HEK293 (cell line): ENCODE measurements around the gene GMDS.

Experiments
- BCL11A ChIP-seq: fragments of 450-650 bp; formaldehyde crosslinking; IDR thresholded peaks from 2 replicates; pipeline ENCODE4 v1.5.1; 2016; ENCODE audit warnings: low read depth, missing biosample characterization, missing genetic modification characterization
- EGR2 ChIP-seq: fragments of 450-650 bp; formaldehyde crosslinking; IDR thresholded peaks from 2 replicates; pipeline ENCODE4 v1.5.1; 2016; ENCODE audit warnings: low read depth, missing biosample characterization, missing genetic modification characterization
- GLI2 ChIP-seq: fragments of 450-650 bp; formaldehyde crosslinking; IDR thresholded peaks from 2 replicates; pipeline ENCODE4; 2017; ENCODE audit warnings: missing biosample characterization, missing genetic modification characterization, low read depth, borderline replicate concordance
- HOXA7 ChIP-seq: sonication (generic); formaldehyde crosslinking; IDR thresholded peaks from 2 replicates; pipeline ENCODE4 v1.8.1; 2022; ENCODE audit warnings: missing genetic modification reagents, borderline replicate concordance
- HOXC10 ChIP-seq: sonication (generic); formaldehyde crosslinking; IDR thresholded peaks from 2 replicates; pipeline ENCODE4 v1.8.1; 2023; ENCODE audit warnings: mild to moderate bottlenecking, missing genetic modification reagents
- PRDM4 ChIP-seq: fragments of 450-650 bp; formaldehyde crosslinking; IDR thresholded peaks from 2 replicates; pipeline ENCODE4 v1.5.1; 2017; ENCODE audit warnings: missing biosample characterization, missing genetic modification characterization
- SP2 ChIP-seq: fragments of 450-650 bp; formaldehyde crosslinking; IDR thresholded peaks from 2 replicates; pipeline ENCODE4 v1.5.1; 2016; ENCODE audit warnings: missing biosample characterization, missing genetic modification characterization
- WT1 ChIP-seq: fragments of 450-650 bp; formaldehyde crosslinking; IDR thresholded peaks from 2 replicates; pipeline ENCODE4 v1.5.1; 2016; ENCODE audit warnings: missing biosample characterization, missing genetic modification characterization
- ZBTB17 ChIP-seq: fragments of 450-650 bp; formaldehyde crosslinking; IDR thresholded peaks from 2 replicates; pipeline ENCODE4 v1.5.1; 2016; ENCODE audit warnings: missing biosample characterization, missing genetic modification characterization
- ZBTB20 ChIP-seq: fragments of 450-650 bp; formaldehyde crosslinking; IDR thresholded peaks from 2 replicates; pipeline ENCODE4 v1.5.1; 2016; ENCODE audit warnings: missing biosample characterization, missing genetic modification characterization
- ZBTB44 ChIP-seq: fragments of 450-650 bp; IDR thresholded peaks from 2 replicates; pipeline ENCODE4 v1.5.1; 2018; ENCODE audit warnings: missing biosample characterization, mild to moderate bottlenecking, missing genetic modification characterization
- ZNF10 ChIP-seq: fragments of 450-650 bp; formaldehyde crosslinking; IDR thresholded peaks from 2 replicates; pipeline ENCODE4 v1.5.1; 2017; ENCODE audit warnings: missing biosample characterization, missing genetic modification characterization
- ZNF157 ChIP-seq: fragments of 450-650 bp; formaldehyde crosslinking; IDR thresholded peaks from 2 replicates; pipeline ENCODE4 v1.5.1; 2016; ENCODE audit warnings: missing biosample characterization, missing genetic modification characterization
- ZNF335 ChIP-seq: fragments of 450-650 bp; formaldehyde crosslinking; conservative IDR thresholded peaks from 2 replicates; pipeline ENCODE4 v1.5.1; 2016; ENCODE audit warnings: missing biosample characterization, missing genetic modification characterization
- ZNF366 ChIP-seq: fragments of 450-650 bp; formaldehyde crosslinking; conservative IDR thresholded peaks from 2 replicates; pipeline ENCODE4 v1.5.1; 2016; ENCODE audit warnings: missing biosample characterization, missing genetic modification characterization
- ZNF555 ChIP-seq: fragments of 450-650 bp; formaldehyde crosslinking; conservative IDR thresholded peaks from 2 replicates; pipeline ENCODE4 v1.5.1; 2017; ENCODE audit warnings: missing biosample characterization, mild to moderate bottlenecking, missing genetic modification characterization, inconsistent platforms
- ZNF561 ChIP-seq: fragments of 450-650 bp; IDR thresholded peaks from 2 replicates; pipeline ENCODE4 v1.5.1; 2018; ENCODE audit warnings: missing biosample characterization, missing genetic modification characterization, borderline replicate concordance
- ZNF629 ChIP-seq: fragments of 450-650 bp; formaldehyde crosslinking; IDR thresholded peaks from 2 replicates; pipeline ENCODE4 v1.5.1; 2017; ENCODE audit warnings: missing biosample characterization, missing genetic modification characterization
- ZXDB ChIP-seq: fragments of 450-650 bp; formaldehyde crosslinking; IDR thresholded peaks from 2 replicates; pipeline ENCODE4 v1.5.1; 2016; ENCODE audit warnings: missing biosample characterization, missing genetic modification characterization
- TF ChIP-seq, protein P1 (sequence below): fragments of 450-650 bp; formaldehyde crosslinking; IDR thresholded peaks from 2 replicates; pipeline ENCODE4 v1.5.1; 2016; ENCODE audit warnings: missing biosample characterization, missing genetic modification characterization
- TF ChIP-seq, protein P2 (sequence below): fragments of 450-650 bp; formaldehyde crosslinking; IDR thresholded peaks from 2 replicates; pipeline ENCODE4 v1.5.1; 2016; ENCODE audit warnings: missing biosample characterization, missing genetic modification characterization
- TF ChIP-seq, protein P3 (sequence below): fragments of 450-650 bp; formaldehyde crosslinking; IDR thresholded peaks from 2 replicates; pipeline ENCODE4 v1.5.1; 2017; ENCODE audit warnings: missing biosample characterization, mild to moderate bottlenecking, missing genetic modification characterization, moderate library complexity
- TF ChIP-seq, protein P4 (sequence below): fragments of 450-650 bp; formaldehyde crosslinking; IDR thresholded peaks from 2 replicates; pipeline ENCODE4 v1.5.1; 2016; ENCODE audit warnings: missing biosample characterization, missing genetic modification characterization
- TF ChIP-seq, protein P5 (sequence below): fragments of 450-650 bp; formaldehyde crosslinking; IDR thresholded peaks from 2 replicates; pipeline ENCODE4 v1.5.1; 2016; ENCODE audit warnings: missing biosample characterization, missing genetic modification characterization
- TF ChIP-seq, protein P6 (sequence below): fragments of 450-650 bp; formaldehyde crosslinking; IDR thresholded peaks from 2 replicates; pipeline ENCODE4 v1.5.1; 2016; ENCODE audit warnings: missing biosample characterization, missing genetic modification characterization

The GMDS gene

GRCh38 chr6:1872649-1873131 is 372.7 kb downstream of the GMDS start (continued):
- TF ChIP-seq ZNF157, result no peak
- peak; percentile 78 for TF ChIP-seq WT1
- TF ChIP-seq ZNF629 (tag by site-specific recombination), result peak; percentile 83
- TF ChIP-seq, protein P1, sequence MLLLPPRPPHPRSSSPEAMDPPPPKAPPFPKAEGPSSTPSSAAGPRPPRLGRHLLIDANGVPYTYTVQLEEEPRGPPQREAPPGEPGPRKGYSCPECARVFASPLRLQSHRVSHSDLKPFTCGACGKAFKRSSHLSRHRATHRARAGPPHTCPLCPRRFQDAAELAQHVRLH (tag by site-specific recombination), result 0 out of 2 replicates have a peak, but pooled peaks have one; percentile 32
- TF ChIP-seq ZNF366 (tag by site-specific recombination), result peak; percentile 93
- TF ChIP-seq ZBTB17 (tag by site-specific recombination), result peak; percentile 51; the same call in 1 of the 2 replicates
- peak; percentile 43; the same call in 1 of the 2 replicates for TF ChIP-seq ZNF561 (tag by site-specific recombination)
- peak; percentile 85 for TF ChIP-seq ZBTB44 (tag by site-specific recombination)
- TF ChIP-seq PRDM4 (tag by site-specific recombination), result peak; percentile 69; the same call in 1 of the 2 replicates
- peak; percentile 36; the same call in 1 of the 2 replicates for TF ChIP-seq ZBTB20 (tag by site-specific recombination)
- no peak for TF ChIP-seq HOXC10
- peak; percentile 74 for TF ChIP-seq ZXDB (tag by site-specific recombination)
- no peak for TF ChIP-seq HOXA7 (CRISPR knock-in tag)
- TF ChIP-seq, protein P2, sequence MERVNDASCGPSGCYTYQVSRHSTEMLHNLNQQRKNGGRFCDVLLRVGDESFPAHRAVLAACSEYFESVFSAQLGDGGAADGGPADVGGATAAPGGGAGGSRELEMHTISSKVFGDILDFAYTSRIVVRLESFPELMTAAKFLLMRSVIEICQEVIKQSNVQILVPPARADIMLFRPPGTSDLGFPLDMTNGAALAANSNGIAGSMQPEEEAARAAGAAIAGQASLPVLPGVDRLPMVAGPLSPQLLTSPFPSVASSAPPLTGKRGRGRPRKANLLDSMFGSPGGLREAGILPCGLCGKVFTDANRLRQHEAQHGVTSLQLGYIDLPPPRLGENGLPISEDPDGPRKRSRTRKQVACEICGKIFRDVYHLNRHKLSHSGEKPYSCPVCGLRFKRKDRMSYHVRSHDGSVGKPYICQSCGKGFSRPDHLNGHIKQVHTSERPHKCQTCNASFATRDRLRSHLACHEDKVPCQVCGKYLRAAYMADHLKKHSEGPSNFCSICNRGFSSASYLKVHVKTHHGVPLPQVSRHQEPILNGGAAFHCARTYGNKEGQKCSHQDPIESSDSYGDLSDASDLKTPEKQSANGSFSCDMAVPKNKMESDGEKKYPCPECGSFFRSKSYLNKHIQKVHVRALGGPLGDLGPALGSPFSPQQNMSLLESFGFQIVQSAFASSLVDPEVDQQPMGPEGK (tag by site-specific recombination), result peak; percentile 91
- no peak for TF ChIP-seq EGR2 (tag by site-specific recombination)
- TF ChIP-seq, protein P3, sequence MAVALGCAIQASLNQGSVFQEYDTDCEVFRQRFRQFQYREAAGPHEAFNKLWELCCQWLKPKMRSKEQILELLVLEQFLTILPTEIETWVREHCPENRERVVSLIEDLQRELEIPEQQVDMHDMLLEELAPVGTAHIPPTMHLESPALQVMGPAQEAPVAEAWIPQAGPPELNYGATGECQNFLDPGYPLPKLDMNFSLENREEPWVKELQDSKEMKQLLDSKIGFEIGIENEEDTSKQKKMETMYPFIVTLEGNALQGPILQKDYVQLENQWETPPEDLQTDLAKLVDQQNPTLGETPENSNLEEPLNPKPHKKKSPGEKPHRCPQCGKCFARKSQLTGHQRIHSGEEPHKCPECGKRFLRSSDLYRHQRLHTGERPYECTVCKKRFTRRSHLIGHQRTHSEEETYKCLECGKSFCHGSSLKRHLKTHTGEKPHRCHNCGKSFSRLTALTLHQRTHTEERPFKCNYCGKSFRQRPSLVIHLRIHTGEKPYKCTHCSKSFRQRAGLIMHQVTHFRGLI (tag by site-specific recombination), result peak; percentile 44; the same call in 1 of the 2 replicates
- 0 out of 2 replicates have a peak, but pooled peaks have one; percentile 35 for TF ChIP-seq ZNF10
- peak; percentile 87 for TF ChIP-seq BCL11A (tag by site-specific recombination)
- TF ChIP-seq, protein P4, sequence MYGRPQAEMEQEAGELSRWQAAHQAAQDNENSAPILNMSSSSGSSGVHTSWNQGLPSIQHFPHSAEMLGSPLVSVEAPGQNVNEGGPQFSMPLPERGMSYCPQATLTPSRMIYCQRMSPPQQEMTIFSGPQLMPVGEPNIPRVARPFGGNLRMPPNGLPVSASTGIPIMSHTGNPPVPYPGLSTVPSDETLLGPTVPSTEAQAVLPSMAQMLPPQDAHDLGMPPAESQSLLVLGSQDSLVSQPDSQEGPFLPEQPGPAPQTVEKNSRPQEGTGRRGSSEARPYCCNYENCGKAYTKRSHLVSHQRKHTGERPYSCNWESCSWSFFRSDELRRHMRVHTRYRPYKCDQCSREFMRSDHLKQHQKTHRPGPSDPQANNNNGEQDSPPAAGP (tag by site-specific recombination), result 0 out of 2 replicates have a peak, but pooled peaks have one; percentile 51
- TF ChIP-seq, protein P5, sequence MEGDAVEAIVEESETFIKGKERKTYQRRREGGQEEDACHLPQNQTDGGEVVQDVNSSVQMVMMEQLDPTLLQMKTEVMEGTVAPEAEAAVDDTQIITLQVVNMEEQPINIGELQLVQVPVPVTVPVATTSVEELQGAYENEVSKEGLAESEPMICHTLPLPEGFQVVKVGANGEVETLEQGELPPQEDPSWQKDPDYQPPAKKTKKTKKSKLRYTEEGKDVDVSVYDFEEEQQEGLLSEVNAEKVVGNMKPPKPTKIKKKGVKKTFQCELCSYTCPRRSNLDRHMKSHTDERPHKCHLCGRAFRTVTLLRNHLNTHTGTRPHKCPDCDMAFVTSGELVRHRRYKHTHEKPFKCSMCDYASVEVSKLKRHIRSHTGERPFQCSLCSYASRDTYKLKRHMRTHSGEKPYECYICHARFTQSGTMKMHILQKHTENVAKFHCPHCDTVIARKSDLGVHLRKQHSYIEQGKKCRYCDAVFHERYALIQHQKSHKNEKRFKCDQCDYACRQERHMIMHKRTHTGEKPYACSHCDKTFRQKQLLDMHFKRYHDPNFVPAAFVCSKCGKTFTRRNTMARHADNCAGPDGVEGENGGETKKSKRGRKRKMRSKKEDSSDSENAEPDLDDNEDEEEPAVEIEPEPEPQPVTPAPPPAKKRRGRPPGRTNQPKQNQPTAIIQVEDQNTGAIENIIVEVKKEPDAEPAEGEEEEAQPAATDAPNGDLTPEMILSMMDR (tag by site-specific recombination), result no peak
- peak; percentile 43 for TF ChIP-seq SP2 (tag by site-specific recombination)
- 0 out of 2 replicates have a peak, but pooled peaks have one; percentile 25 for TF ChIP-seq GLI2 (tag by site-specific recombination)
- TF ChIP-seq ZNF555 (tag by site-specific recombination), result no peak
- peak; percentile 47 for TF ChIP-seq ZNF335 (tag by site-specific recombination)
- TF ChIP-seq, protein P6, sequence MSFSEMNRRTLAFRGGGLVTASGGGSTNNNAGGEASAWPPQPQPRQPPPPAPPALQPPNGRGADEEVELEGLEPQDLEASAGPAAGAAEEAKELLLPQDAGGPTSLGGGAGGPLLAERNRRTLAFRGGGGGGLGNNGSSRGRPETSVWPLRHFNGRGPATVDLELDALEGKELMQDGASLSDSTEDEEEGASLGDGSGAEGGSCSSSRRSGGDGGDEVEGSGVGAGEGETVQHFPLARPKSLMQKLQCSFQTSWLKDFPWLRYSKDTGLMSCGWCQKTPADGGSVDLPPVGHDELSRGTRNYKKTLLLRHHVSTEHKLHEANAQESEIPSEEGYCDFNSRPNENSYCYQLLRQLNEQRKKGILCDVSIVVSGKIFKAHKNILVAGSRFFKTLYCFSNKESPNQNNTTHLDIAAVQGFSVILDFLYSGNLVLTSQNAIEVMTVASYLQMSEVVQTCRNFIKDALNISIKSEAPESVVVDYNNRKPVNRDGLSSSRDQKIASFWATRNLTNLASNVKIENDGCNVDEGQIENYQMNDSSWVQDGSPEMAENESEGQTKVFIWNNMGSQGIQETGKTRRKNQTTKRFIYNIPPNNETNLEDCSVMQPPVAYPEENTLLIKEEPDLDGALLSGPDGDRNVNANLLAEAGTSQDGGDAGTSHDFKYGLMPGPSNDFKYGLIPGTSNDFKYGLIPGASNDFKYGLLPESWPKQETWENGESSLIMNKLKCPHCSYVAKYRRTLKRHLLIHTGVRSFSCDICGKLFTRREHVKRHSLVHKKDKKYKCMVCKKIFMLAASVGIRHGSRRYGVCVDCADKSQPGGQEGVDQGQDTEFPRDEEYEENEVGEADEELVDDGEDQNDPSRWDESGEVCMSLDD (tag by site-specific recombination), result peak; percentile 46; the same call in 1 of the 2 replicates
